Left ventricle myocardium superior (tissue), 1 donor: ENCODE results near the gene U2AF1L4. TPM values are rescaled to one million over a fixed set of nuclear protein-coding genes. Genes with fewer than 3 reads are reported as not detected.

Experiments used
- ATAC-seq: fragments of 200-7000 bp; cut with Tn5 transposase; one replicate; pipeline ENCODE4 v1.9.1; 2020; ENCODE audit warnings: mild to moderate bottlenecking, moderate library complexity
- DNase-seq: peaks from one replicate; pipeline ENCODE4 v3.0.0-alpha.2; 2020
- intact Hi-C: fragments of 100-400 bp; cut with micrococcal nuclease; formaldehyde crosslinking; loops from one replicate; pipeline ENCODE4 v1.11.0; 2022
- total RNA-seq: library from RNA; stranded (reverse); fragmentation: NEBNext Ultra II Directional; extraction: Animal tissue kit (Norgen Biotek cat#: 25700); gene quantifications from one replicate; pipeline ENCODE4 v1.2.1, GENCODE V29; 2021
- donor health status: DM: no; HTN: yes; CAD: no; lungs with severe emphysema.

Gene U2AF1L4
- total RNA-seq, 1 donor from 2014 or later, result 18.4 TPM

- intact Hi-C loops, result no loop called here
- no peak for DNase-seq
- ATAC-seq, result no peak
Measured at GRCh38 chr19:35760711-35761349, 15.6 kb upstream of the U2AF1L4 start.

- DNase-seq (no peak), ATAC-seq (no peak)
- intact Hi-C loops, result no loop called here
Measured at GRCh38 chr19:35759697-35760096, 14.5 kb upstream of the U2AF1L4 start.

- ATAC-seq (peak; percentile 76), DNase-seq (peak; percentile 98)
- intact Hi-C loops, result no loop called here
Measured at GRCh38 chr19:35757749-35758608, 12.8 kb upstream of the U2AF1L4 start, which contains the start of gene PROSER3. PROSER3 (plus strand) TSS chr19:35758176; CDS start chr19:35758216, 40 bp downstream.

DNA sequence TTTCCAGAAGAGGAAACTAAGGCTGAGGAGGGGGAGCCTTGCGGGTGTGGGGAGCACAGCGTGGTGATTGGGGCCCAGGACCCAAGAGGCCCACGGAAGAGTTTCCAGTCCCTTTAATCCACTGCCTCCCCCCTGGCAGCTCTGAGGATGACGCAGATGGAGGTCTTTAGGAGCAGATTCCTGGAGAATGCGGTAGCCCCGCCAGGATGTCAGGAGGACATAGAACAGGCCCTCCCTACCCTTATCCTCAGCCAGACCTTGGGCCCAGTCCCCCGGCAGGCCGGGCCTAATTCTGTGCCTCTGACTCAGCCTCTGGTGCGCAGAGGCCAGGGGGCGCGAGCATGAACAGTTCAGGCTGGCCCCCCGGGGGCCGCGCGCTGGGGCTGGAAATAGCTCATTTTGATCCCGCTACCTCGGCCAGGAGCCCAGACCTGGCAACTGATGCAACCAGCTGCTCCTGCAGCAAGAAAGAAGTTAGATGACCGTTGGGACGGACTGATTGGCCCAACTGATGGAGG, 12.1 kb upstream of the U2AF1L4 start:
- DNase-seq (peak; percentile 93), ATAC-seq (peak; percentile 63)
- intact Hi-C loops, result no loop called here

DNA sequence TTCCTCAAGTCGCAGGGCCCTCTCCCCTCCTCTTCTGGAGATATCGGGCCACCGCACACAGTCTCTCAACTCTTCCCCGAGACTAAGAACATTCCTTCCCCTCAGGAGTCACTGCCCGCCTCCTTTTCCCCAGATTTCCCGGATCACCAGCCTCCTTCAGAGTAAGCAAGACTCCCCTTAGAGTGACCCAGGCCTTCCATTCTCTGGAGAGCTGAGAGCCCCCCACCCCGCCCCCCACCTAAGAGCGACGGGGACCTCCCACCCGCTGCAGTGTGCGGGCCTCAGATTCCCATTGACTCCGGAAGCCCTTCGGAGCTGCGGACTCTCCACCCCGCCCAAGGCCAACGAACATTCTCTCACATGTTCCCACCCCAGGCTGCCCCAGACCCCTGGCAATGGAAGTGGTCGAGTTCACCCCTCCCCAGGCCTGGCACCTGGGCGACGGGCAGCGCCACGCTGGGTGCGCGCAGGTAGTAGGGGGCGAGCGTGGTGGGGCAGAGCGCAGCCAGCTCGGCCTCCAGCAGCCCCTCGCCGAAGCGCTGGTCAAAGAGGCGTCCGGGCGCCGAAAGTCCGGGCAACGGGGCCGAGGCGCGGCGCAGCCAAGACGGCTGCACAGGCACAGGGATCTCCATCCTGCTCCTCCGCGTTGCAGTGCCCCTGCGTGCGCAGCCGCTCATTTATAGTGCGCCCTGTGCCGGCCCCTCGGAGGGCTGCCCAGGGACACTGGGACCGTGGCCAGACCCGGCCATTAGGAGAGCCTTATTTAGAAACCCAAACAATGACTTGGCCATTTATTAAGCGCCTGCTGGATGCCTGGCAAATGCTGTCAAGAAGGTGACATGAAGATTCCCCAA, 11.4 kb upstream of the U2AF1L4 start, which contains the start of gene HSPB6:
HSPB6 (minus strand) TSS at position 653 of the 854 bp plus-strand sequence; CDS start at position 632, 21 bp downstream.
- DNase-seq (peak; percentile 89), ATAC-seq (peak; percentile 50)
- intact Hi-C loops, result no loop called here

DNA sequence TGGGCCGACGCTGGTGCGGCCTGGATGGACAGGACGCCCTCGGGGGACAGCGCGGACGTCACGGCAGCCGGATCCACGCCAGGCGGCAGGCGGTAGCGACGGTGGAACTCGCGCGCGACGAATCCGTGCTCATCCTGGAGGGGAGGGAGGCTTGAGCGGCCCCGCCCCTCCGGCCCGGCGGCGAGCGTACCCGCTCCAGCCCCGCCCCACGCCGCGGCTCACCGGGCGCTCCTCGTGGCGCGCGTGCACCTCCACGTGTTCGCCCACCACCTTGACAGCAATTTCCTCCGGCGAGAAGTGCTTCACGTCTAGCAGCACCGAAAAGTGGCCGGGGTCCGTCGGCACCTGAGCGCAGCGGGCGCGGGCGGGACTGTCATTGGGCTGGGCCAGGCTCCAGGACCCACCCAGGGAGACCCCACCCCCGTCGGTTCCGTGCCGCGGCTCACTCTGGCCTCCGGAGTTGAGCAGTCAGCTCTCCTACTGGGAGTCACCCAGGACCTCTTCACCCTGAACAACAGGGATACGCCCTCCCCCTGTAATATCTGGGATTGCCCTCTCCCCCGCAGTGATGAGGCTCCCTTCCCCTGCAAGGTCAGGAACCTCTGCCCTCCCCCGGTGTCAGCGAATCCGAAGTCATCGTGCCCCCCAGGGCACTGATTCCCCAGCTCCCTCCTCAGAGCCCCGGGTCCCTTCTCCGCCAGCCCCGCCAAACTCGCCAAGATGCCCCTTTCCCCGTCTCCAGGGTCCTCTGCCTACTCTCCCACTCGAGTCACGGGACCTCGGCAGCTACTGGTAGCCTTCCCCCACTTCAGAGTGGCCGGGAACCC, 10.5 kb upstream of the U2AF1L4 start:
- intact Hi-C loops, result no loop called here
- ATAC-seq, result peak; percentile 52
- DNase-seq, result peak; percentile 95

GRCh38 chr19:35755131-35755549, 9.9 kb upstream of the U2AF1L4 start:
- ATAC-seq, result no peak
- intact Hi-C loops, result no loop called here

DNA sequence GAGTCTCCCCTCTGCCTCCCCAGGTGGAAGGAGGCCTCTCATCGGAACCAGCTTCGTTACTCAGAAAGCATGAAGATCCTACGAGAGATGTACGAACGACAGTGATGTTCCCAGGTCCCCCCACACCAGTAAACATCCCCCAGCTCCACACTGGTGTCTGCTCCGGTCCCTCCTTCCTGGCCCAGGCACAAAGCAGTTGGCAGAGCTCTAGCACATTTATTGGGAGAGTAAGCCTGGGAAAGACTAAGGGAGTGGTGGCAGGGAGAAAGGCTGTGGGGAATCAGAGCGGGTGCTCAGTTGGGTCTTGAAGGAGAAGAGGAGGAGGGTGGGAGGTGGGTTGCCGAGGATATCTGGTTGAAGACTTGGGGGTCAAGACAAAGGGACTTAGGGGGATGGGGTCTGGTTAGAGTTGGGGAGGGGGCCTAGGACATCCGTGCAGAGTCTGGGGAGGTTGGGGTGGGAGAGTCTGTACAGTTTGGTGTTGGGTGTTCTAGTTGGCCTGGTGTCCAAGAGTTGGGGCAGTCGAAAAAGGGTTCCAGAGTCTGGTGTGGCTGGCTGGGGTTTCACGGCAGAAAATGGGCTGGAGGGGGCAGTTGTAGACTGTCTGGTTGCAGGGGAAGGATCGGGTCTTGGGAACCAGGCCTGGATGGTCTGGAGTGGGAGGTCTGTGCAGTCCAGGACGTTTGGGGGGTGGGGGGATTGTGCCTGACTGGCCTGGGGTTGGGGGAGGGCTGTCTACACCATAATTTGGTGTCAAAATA, 9.3 kb upstream of the U2AF1L4 start:
- no peak for ATAC-seq
- no peak for DNase-seq
- intact Hi-C loops, result no loop called here

More at GRCh38 chr19:35755131-35755549, 9.9 kb upstream of the U2AF1L4 start:
- DNase-seq, result no peak

- ATAC-seq (no peak), DNase-seq (no peak)
- intact Hi-C loops, result no loop called here
Measured at GRCh38 chr19:35753634-35754369, 8.6 kb upstream of the U2AF1L4 start.

DNA sequence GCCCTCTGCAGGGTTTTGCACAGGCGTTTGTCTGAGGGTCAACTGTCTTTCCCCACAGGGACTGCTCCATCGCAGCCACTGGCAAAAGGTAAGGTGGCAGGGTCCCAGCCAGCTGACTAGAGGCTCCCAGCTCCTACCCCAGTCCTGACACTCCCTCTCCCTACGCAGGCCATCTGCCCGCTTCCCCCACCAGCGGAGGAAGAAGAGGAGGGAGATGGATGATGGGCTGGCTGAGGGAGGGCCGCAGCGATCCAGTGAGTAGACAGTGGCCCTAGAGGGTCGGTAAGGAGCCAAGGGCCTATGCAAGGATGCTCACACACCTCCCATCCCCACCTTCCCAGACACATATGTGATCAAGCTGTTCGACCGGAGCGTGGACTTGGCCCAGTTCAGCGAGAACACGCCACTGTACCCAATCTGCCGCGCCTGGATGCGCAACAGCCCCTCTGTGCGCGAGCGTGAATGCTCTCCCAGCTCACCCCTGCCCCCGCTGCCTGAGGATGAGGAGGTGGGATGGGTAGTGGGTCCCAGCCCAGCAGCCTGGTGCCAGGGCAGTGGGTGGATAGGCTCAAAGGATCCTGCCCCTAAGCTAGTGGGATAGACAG, 7.6 kb upstream of the U2AF1L4 start:
- DNase-seq, result no peak
- intact Hi-C loops, result no loop called here

GRCh38 chr19:35751839-35752745, 6.9 kb upstream of the U2AF1L4 start:
- ATAC-seq, result no peak
- DNase-seq, result no peak
- intact Hi-C loops, result no loop called here

More for the DNA sequence above, 7.6 kb upstream of the U2AF1L4 start:
- no peak for ATAC-seq

DNA sequence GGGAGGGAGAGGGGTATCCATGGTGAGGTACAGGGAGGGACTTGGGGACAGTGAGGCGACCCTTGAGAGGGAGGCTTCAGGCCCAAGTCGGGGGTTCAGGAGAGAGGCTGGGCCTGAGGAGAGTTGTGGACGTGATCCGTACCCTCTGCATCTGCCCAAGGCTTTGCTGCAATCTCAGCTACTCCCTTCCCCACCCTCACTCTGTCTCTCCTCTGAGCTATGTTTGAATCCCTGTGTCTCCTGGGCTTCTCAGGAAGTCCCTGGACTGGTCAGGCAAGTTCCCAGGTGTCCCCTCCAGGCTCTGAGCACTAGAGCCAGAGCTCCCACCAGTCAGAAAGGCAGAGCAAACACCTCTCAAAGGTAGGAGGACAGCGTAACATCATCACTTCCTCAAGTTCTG, 4.9 kb upstream of the U2AF1L4 start:
- DNase-seq (no peak), ATAC-seq (no peak)
- intact Hi-C loops, result no loop called here

GRCh38 chr19:35748106-35749020, 3.1 kb upstream of the U2AF1L4 start, which contains the start of gene LIN37:
LIN37 (plus strand) TSS chr19:35748576; CDS start chr19:35748725, 149 bp downstream.
- DNase-seq (peak; percentile 99), ATAC-seq (peak; percentile 83)
- intact Hi-C loops, result no loop called here

DNA sequence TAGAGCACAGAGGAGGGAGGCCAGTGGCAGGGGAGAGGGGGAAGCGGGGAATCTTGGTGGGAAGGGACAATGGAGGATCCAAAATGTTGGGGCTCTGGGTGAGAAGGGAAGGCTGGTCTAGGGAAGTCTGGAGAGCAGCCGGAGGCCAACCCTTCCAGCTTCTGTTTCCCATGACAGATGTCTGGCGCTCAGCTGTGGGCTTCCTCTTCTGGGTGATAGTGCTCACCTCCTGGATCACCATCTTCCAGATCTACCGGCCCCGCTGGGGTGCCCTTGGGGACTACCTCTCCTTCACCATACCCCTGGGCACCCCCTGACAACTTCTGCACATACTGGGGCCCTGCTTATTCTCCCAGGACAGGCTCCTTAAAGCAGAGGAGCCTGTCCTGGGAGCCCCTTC, 1.3 kb upstream of the U2AF1L4 start:
- DNase-seq, result no peak
- intact Hi-C loops, result no loop called here
- ATAC-seq, result no peak
